ENCODE data around the gene CNTN1.

- TF ChIP-seq CTCF (tag by site-specific recombination; IDR thresholded peaks at IDR 0.05): no peak
- no peak for TF ChIP-seq ZNF274 (IDR thresholded peaks at IDR 0.05; ENCODE audit: low read length)
- TF ChIP-seq ZNF274 (tag by site-specific recombination; IDR thresholded peaks at IDR 0.05; ENCODE audit: borderline replicate concordance): no peak
- TF ChIP-seq ZNF561 (tag by site-specific recombination; IDR thresholded peaks at IDR 0.05; ENCODE audit: borderline replicate concordance): no peak
- no peak for TF ChIP-seq TRIM28 (IDR thresholded peaks at IDR 0.05; ENCODE audit: borderline replicate concordance, low read length)
- TF ChIP-seq ZNF138 (tag by site-specific recombination; IDR thresholded peaks at IDR 0.05; ENCODE audit: borderline replicate concordance): no peak
- TF ChIP-seq KLF16 (tag by site-specific recombination; IDR thresholded peaks at IDR 0.05): no peak
- TF ChIP-seq PRDM6 (tag by site-specific recombination; IDR thresholded peaks at IDR 0.05): no peak
- no peak for TF ChIP-seq ZNF654 (tag by site-specific recombination; IDR thresholded peaks at IDR 0.05; ENCODE audit: low read depth)
- TF ChIP-seq ZNF623 (tag by site-specific recombination; IDR thresholded peaks at IDR 0.05): no peak
- TF ChIP-seq, protein P1, sequence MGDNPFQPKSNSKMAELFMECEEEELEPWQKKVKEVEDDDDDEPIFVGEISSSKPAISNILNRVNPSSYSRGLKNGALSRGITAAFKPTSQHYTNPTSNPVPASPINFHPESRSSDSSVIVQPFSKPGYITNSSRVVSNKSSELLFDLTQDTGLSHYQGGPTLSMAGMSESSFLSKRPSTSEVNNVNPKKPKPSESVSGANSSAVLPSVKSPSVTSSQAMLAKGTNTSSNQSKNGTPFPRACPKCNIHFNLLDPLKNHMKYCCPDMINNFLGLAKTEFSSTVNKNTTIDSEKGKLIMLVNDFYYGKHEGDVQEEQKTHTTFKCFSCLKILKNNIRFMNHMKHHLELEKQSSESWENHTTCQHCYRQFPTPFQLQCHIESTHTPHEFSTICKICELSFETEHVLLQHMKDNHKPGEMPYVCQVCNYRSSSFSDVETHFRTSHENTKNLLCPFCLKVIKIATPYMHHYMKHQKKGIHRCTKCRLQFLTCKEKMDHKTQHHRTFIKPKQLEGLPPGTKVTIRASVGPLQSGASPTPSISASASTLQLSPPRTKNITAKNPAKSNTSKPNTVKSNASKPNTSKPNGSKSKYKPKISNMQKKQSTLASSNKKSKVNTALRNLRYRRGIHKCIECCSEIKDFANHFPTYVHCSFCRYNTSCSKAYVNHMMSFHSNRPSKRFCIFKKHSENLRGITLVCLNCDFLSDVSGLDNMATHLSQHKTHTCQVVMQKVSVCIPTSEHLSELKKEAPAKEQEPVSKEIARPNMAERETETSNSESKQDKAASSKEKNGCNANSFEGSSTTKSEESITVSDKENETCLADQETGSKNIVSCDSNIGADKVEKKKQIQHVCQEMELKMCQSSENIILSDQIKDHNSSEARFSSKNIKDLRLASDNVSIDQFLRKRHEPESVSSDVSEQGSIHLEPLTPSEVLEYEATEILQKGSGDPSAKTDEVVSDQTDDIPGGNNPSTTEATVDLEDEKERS (tag by site-specific recombination; IDR thresholded peaks at IDR 0.05): no peak
Observed at GRCh38 chr12:41103614-41104013, 411.4 kb downstream of the CNTN1 start.

Measured in HEK293 (cell line).